Glutamatergic neuron (in vitro differentiated cells): Measurements from ENCODE around the gene NUB1. TPM values are rescaled to one million over a fixed set of nuclear protein-coding genes. Genes with fewer than 3 reads are reported as not detected.

ENCODE experiments used
- DNase-seq: peaks from one replicate; pipeline ENCODE4 v3.0.0; 2022
- H3K27ac Mint-ChIP-seq: one replicate; pipeline ENCODE4 v1.8.0; 2020; ENCODE audit warnings: mild to moderate bottlenecking, mixed read lengths, inconsistent platforms; ENCODE audit not compliant: unreplicated experiment
- H3K27me3 Mint-ChIP-seq: one replicate; pipeline ENCODE4 v1.8.0; 2020; ENCODE audit warnings: mild to moderate bottlenecking, moderate library complexity, mixed read lengths, inconsistent platforms; ENCODE audit not compliant: unreplicated experiment
- H3K36me3 Mint-ChIP-seq: one replicate; pipeline ENCODE4 v1.8.0; 2020; ENCODE audit warnings: mild to moderate bottlenecking, mixed read lengths, inconsistent platforms; ENCODE audit not compliant: unreplicated experiment
- H3K4me1 Mint-ChIP-seq: one replicate; pipeline ENCODE4 v1.8.0; 2020; ENCODE audit warnings: mild to moderate bottlenecking, low read depth, mixed read lengths, inconsistent platforms; ENCODE audit not compliant: unreplicated experiment
- H3K4me3 Mint-ChIP-seq: one replicate; pipeline ENCODE4 v1.8.0; 2020; ENCODE audit warnings: mild to moderate bottlenecking, mixed read lengths, inconsistent platforms; ENCODE audit not compliant: unreplicated experiment
- H3K9me3 Mint-ChIP-seq: one replicate; pipeline ENCODE4 v1.8.0; 2020; ENCODE audit warnings: mild to moderate bottlenecking, moderate library complexity, mixed read lengths, inconsistent platforms; ENCODE audit not compliant: unreplicated experiment
- CTCF ChIP-seq: fragments of 200-600 bp; sonication (generic); IDR thresholded peaks from one replicate; pipeline ENCODE4 v1.5.0; 2021; ENCODE audit not compliant: partially characterized antibody, unreplicated experiment
- total RNA-seq: library from RNA; stranded (reverse); fragmentation: NEBNext Ultra II Directional; extraction: Animal tissue kit (Norgen Biotek cat#: 25700); gene quantifications from one replicate; pipeline ENCODE4 v1.2.1, GENCODE V29; 2021; ENCODE audit not compliant: unreplicated experiment

NUB1 gene
- total RNA-seq, 1 donor from 2014 or later, result 41.6 TPM

- DNase-seq, result no peak
- Mint-ChIP-seq H3K27me3 (peaks cover 5% of the 10 kb centered on the region), H3K27ac (no peak overlapping the region), H3K4me1 (peaks cover 10% of the 10 kb centered on the region), H3K4me3 (no peak overlapping the region), H3K36me3 (no peaks in the 10 kb centered on the region), H3K9me3 (peaks cover 9% of the 10 kb centered on the region)
- TF ChIP-seq CTCF, result no peak
Measured at GRCh38 chr7:151374139-151374538, 32.5 kb downstream of the NUB1 start.

GRCh38 chr7:151374726-151375125, 33.1 kb downstream of the NUB1 start:
- Mint-ChIP-seq H3K4me3 (no peak overlapping the region), H3K9me3 (peaks cover 9% of the 10 kb centered on the region), H3K36me3 (no peaks in the 10 kb centered on the region), H3K27me3 (peaks cover 8% of the 10 kb centered on the region), H3K4me1 (peaks cover 10% of the 10 kb centered on the region), H3K27ac (no peak overlapping the region)
- no peak for TF ChIP-seq CTCF
- DNase-seq, result no peak

- TF ChIP-seq CTCF, result no peak
- Mint-ChIP-seq H3K27me3 (peaks cover 8% of the 10 kb centered on the region), H3K9me3 (peaks cover 9% of the 10 kb centered on the region), H3K4me1 (peaks cover 10% of the 10 kb centered on the region), H3K36me3 (no peaks in the 10 kb centered on the region), H3K27ac (peak overlapping the region; percentile 83), H3K4me3 (peak overlapping the region; percentile 71)
- DNase-seq, result no peak
Measured at GRCh38 chr7:151375530-151376217, 34.1 kb downstream of the NUB1 start.

GRCh38 chr7:151376218-151376902, 34.7 kb downstream of the NUB1 start:
- no peak for TF ChIP-seq CTCF
- no peak for DNase-seq
- Mint-ChIP-seq H3K4me3 (no peak overlapping the region), H3K9me3 (peaks cover 9% of the 10 kb centered on the region), H3K27me3 (peaks cover 8% of the 10 kb centered on the region), H3K27ac (no peak overlapping the region), H3K36me3 (no peaks in the 10 kb centered on the region), H3K4me1 (peaks cover 10% of the 10 kb centered on the region)

GRCh38 chr7:151377406-151377805, 35.8 kb downstream of the NUB1 start:
- no peaks in the 10 kb centered on the region for H3K36me3 Mint-ChIP-seq
- peaks cover 10% of the 10 kb centered on the region for H3K9me3 Mint-ChIP-seq
- H3K27me3 Mint-ChIP-seq, result peaks cover 10% of the 10 kb centered on the region
- no peak overlapping the region for H3K27ac Mint-ChIP-seq
- no peak for DNase-seq
- no peak overlapping the region for H3K4me3 Mint-ChIP-seq
- H3K4me1 Mint-ChIP-seq, result peaks cover 12% of the 10 kb centered on the region
- TF ChIP-seq CTCF, result no peak
